Left ventricle myocardium inferior (tissue), 1 donor: ENCODE results near the gene PERM1. TPM values are rescaled to one million over a fixed set of nuclear protein-coding genes. Genes with fewer than 3 reads are reported as not detected.

Experiments
- DNase-seq: peaks from one replicate; pipeline ENCODE4 v3.0.0-alpha.2; 2020
- H3K27ac ChIP-seq: fragments of 200-600 bp; replicated peaks from 2 replicates; pipeline ENCODE4 v1.8.0; 2021
- H3K27me3 ChIP-seq: fragments of 200-600 bp; 2 replicates; pipeline ENCODE4 v1.8.0; 2021; ENCODE audit warnings: low read depth
- H3K36me3 ChIP-seq: fragments of 200-600 bp; 2 replicates; pipeline ENCODE4 v1.8.0; 2021
- H3K4me1 ChIP-seq: fragments of 200-600 bp; 2 replicates; pipeline ENCODE4 v1.8.0; 2021
- H3K4me3 ChIP-seq: fragments of 200-600 bp; 2 replicates; pipeline ENCODE4 v1.8.0; 2021; ENCODE audit warnings: mild to moderate bottlenecking, moderate library complexity
- H3K9me3 ChIP-seq: fragments of 200-600 bp; replicated peaks from 2 replicates; pipeline ENCODE4 v1.8.0; 2021
- intact Hi-C: fragments of 100-400 bp; cut with micrococcal nuclease; formaldehyde crosslinking; loops from one replicate; pipeline ENCODE4 v1.11.0; 2022
- total RNA-seq: library from RNA; stranded (reverse); fragmentation: NEBNext Ultra II Directional; extraction: Animal tissue kit (Norgen Biotek cat#: 25700); gene quantifications from one replicate; pipeline ENCODE4 v1.2.1, GENCODE V29; 2021
- TF ChIP-seq, protein P1 (sequence below): fragments of 200-600 bp; IDR thresholded peaks from 2 replicates; pipeline ENCODE4 v1.8.0; 2021; ENCODE audit warnings: antibody characterized with exemption, mild to moderate bottlenecking, borderline replicate concordance
- donor health status: DM: no; HTN: yes; CAD: no; lungs with severe emphysema.

PERM1 gene
- total RNA-seq, 1 donor from 2014 or later = 160 TPM

GRCh38 chr1:944341-945325 lies 37.3 kb downstream of the PERM1 start:
- DNase-seq = peak; percentile 51
- H3K4me3 ChIP-seq = peak overlapping the region; percentile 17

GRCh38 chr1:943545-944340 lies 38.1 kb downstream of the PERM1 start:
- TF ChIP-seq, protein P1, sequence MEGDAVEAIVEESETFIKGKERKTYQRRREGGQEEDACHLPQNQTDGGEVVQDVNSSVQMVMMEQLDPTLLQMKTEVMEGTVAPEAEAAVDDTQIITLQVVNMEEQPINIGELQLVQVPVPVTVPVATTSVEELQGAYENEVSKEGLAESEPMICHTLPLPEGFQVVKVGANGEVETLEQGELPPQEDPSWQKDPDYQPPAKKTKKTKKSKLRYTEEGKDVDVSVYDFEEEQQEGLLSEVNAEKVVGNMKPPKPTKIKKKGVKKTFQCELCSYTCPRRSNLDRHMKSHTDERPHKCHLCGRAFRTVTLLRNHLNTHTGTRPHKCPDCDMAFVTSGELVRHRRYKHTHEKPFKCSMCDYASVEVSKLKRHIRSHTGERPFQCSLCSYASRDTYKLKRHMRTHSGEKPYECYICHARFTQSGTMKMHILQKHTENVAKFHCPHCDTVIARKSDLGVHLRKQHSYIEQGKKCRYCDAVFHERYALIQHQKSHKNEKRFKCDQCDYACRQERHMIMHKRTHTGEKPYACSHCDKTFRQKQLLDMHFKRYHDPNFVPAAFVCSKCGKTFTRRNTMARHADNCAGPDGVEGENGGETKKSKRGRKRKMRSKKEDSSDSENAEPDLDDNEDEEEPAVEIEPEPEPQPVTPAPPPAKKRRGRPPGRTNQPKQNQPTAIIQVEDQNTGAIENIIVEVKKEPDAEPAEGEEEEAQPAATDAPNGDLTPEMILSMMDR = no peak
- no peaks in the 10 kb centered on the region for H3K9me3 ChIP-seq
- H3K27me3 ChIP-seq = peaks cover 53% of the 10 kb centered on the region
- intact Hi-C loops = no loop called here
- peak overlapping the region; percentile 17 for H3K4me3 ChIP-seq
- peaks cover 60% of the 10 kb centered on the region for H3K4me1 ChIP-seq
- no peak for DNase-seq
- H3K36me3 ChIP-seq = peaks cover 43% of the 10 kb centered on the region
- H3K27ac ChIP-seq = peak overlapping the region; percentile 63

More at GRCh38 chr1:944341-945325, 37.3 kb downstream of the PERM1 start:
- H3K9me3 ChIP-seq = no peaks in the 10 kb centered on the region
- TF ChIP-seq, protein P1 = no peak
- H3K27ac ChIP-seq = peak overlapping the region; percentile 63
- intact Hi-C loops = no loop called here
- peaks cover 44% of the 10 kb centered on the region for H3K27me3 ChIP-seq
- H3K4me1 ChIP-seq = peaks cover 54% of the 10 kb centered on the region
- H3K36me3 ChIP-seq = peaks cover 52% of the 10 kb centered on the region

DNA sequence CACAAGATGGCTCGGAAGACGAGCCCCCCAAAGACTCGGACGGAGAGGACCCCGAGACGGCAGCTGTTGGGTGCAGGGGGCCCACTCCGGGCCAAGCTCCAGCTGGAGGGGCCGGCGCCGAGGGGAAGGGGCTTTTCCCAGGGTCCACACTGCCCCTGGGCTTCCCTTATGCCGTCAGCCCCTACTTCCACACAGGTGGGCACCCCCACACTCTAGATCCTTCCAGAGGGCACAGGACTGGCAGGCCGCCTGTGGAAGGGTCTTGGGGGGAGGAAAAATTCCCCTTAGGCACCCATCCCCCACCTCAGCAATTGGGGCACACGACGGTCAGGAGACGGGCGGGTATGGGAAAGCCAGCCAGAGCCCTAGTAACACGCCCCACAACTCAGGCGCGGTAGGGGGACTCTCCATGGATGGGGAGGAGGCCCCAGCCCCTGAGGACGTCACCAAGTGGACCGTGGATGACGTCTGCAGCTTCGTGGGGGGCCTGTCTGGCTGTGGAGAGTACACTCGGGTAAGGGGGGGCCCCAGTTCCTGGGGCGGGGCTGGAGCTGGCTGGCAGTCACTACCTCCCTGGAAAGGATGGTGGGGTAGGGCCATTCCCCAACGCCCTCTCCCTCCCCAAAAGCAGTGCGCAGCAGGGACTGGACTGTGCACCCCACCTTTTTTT lies 38.9 kb downstream of the PERM1 start:
- no peaks in the 10 kb centered on the region for H3K9me3 ChIP-seq
- intact Hi-C loops = no loop called here
- H3K4me1 ChIP-seq = peaks cover 60% of the 10 kb centered on the region
- H3K27ac ChIP-seq = peak overlapping the region; percentile 25
- TF ChIP-seq, protein P1 = no peak
- peaks cover 37% of the 10 kb centered on the region for H3K36me3 ChIP-seq
- H3K4me3 ChIP-seq = peak overlapping the region; percentile 65
- DNase-seq = peak; percentile 55
- H3K27me3 ChIP-seq = peaks cover 61% of the 10 kb centered on the region

GRCh38 chr1:942411-942821 lies 39.5 kb downstream of the PERM1 start:
- peaks cover 66% of the 10 kb centered on the region for H3K27me3 ChIP-seq
- no peaks in the 10 kb centered on the region for H3K9me3 ChIP-seq
- H3K36me3 ChIP-seq = peaks cover 31% of the 10 kb centered on the region
- peaks cover 60% of the 10 kb centered on the region for H3K4me1 ChIP-seq
- H3K27ac ChIP-seq = peak overlapping the region; percentile 25
- intact Hi-C loops = no loop called here
- DNase-seq = no peak
- H3K4me3 ChIP-seq = peak overlapping the region; percentile 65
- TF ChIP-seq, protein P1 = no peak
